ENCODE data around the gene RTEL1.

Gene RTEL1

DNA sequence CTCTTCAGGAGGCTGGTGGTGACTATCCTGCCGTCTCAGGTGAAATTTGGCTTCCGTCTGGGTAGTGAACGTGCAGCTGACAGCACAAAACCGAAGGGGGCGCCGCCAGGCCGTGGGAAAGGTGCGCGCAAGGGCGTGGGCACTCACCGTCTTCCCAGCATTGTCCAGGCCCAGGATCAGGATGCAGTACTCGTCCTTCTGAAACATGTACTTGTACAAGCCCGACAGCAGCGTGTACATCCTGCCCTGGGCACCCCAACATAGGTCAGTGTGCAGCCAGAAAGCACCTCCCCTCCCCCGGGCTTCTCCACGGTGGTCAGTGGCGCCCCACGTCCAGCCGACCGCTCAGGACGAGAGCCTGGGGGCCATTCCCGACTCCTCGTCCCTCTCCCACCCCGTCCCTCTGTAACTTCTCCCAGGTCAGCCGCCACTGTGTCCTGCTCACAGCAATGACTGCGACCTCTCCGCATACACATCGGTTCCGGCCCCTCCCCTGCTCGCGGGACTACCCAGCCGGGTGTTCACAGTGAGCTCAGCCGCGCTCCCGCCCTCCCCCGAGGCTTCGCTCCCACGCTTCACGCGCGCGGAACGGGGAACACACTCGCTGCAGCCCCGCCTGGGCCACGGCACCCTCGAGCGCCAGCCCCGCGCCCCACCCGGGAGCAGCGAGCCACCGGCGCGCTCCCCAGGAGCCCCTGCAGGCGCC is 48.9 kb downstream of the RTEL1 start:
- TF ChIP-seq, protein P1, sequence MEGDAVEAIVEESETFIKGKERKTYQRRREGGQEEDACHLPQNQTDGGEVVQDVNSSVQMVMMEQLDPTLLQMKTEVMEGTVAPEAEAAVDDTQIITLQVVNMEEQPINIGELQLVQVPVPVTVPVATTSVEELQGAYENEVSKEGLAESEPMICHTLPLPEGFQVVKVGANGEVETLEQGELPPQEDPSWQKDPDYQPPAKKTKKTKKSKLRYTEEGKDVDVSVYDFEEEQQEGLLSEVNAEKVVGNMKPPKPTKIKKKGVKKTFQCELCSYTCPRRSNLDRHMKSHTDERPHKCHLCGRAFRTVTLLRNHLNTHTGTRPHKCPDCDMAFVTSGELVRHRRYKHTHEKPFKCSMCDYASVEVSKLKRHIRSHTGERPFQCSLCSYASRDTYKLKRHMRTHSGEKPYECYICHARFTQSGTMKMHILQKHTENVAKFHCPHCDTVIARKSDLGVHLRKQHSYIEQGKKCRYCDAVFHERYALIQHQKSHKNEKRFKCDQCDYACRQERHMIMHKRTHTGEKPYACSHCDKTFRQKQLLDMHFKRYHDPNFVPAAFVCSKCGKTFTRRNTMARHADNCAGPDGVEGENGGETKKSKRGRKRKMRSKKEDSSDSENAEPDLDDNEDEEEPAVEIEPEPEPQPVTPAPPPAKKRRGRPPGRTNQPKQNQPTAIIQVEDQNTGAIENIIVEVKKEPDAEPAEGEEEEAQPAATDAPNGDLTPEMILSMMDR (IDR thresholded peaks at IDR 0.05; ENCODE audit: low read depth, low read length): no peak

GRCh38 chr20:63707558-63708300 is 49.6 kb downstream of the RTEL1 start, which contains the start of the genes ARFRP1 and ZGPAT:
TSS of gene ARFRP1 (minus strand) at chr20:63707976. CDS start at chr20:63707091, 885 bp downstream.
TSS of gene ZGPAT (plus strand) at chr20:63708039. CDS start at chr20:63708581, 542 bp downstream.
- TF ChIP-seq, protein P1 (IDR thresholded peaks at IDR 0.05; ENCODE audit: low read depth, low read length): no peak
- H3K4me3 ChIP-seq (ENCODE audit: low read depth, low read length): peak within 1 kb of the TSS; percentile 87

More for the DNA sequence above, 48.9 kb downstream of the RTEL1 start:
- H3K4me3 ChIP-seq (ENCODE audit: low read depth, low read length): peak overlapping the region; percentile 87

GRCh38 chr20:63708301-63709148 is 50.4 kb downstream of the RTEL1 start:
- H3K4me3 ChIP-seq (ENCODE audit: low read depth, low read length): peak overlapping the region; percentile 87
- TF ChIP-seq, protein P1 (IDR thresholded peaks at IDR 0.05; ENCODE audit: low read depth, low read length): no peak

DNA sequence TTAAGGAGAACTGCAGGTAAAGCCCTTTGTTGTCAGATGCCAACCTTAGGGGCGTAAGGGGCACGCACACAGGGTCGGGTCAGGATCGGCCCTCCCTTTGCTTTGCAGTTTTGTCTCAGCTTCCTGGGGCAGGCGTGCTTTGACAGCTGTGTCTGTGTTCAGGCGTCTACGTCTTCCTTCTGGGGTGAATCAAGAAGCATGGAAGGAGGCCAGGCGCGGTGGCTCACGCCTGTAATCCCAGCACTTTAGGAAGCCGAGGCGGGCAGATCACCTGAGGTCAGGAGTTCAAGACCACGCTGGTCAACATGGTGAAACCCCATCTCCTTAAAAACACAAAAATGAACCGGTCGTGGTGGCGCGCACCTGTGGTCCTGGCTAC is 51.0 kb downstream of the RTEL1 start:
- TF ChIP-seq, protein P1 (IDR thresholded peaks at IDR 0.05; ENCODE audit: low read depth, low read length): no peak
- H3K4me3 ChIP-seq (ENCODE audit: low read depth, low read length): peak overlapping the region; percentile 87

- H3K4me3 ChIP-seq (ENCODE audit: low read depth, low read length): no peak overlapping the region
- TF ChIP-seq, protein P1 (IDR thresholded peaks at IDR 0.05; ENCODE audit: low read depth, low read length): no peak
Measured at GRCh38 chr20:63711085-63711645, 53.1 kb downstream of the RTEL1 start.

GRCh38 chr20:63712191-63712590 is 54.1 kb downstream of the RTEL1 start:
- TF ChIP-seq, protein P1 (IDR thresholded peaks at IDR 0.05; ENCODE audit: low read depth, low read length): no peak
- H3K4me3 ChIP-seq (ENCODE audit: low read depth, low read length): no peak overlapping the region
